ENCODE results near the gene MDC1. TPM values are rescaled to one million over a fixed set of nuclear protein-coding genes. Genes with fewer than 3 reads are reported as not detected.

MDC1 gene
- total and polyA plus RNA-seq, 2 of the 13 experiments (the other 11 are each of a cell fraction or from before 2014, with no cell fraction given), result 8.4 to 14.0 TPM

DNA sequence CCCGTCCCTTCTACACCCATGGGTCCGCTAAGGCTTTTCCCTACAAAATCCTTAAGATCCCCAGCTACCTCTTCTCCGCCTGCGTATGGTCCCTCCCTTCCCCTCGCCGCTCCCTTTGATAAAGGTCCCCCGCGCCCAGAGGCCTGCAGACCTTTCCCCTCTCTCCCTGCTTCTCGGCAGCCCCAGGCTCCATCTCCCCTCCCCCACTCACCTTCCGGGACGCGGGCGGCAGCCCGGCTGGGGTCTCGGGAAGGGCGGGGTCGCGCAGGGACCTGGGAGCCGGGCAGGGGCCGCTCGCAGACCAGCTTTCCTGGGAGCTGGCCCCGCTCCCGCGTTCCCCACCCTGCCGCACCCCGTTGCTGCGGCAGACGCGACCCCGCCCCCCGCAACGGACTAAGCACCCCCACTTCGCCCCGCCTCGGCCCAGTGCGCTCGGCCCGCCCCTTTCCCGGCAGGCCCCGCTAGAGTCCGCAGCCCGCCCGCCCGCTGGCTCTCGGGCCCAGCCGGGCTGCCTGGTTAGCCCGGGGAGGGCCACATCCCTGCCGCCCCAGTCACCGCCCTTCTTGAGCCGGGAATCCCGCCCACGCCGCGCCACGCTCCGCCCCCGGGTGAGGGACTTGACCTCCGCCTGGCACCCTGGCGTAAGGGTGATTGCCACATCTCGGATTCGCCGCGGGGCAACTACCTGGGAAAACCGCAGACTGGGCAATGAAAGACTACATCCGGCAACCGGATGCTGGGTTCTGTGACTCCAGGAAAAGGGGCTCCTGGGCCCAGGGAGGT is 25.4 kb upstream of the MDC1 start, which contains the start of gene FLOT1 (continued):
- TF ChIP-seq ZNF788 (CRISPR knock-in tag; IDR thresholded peaks at IDR 0.05; ENCODE audit: borderline replicate concordance), result peak; percentile 94
- peak; percentile 97 for TF ChIP-seq ARID2 (CRISPR knock-in tag; IDR thresholded peaks at IDR 0.05; ENCODE audit: borderline replicate concordance)
- peak; percentile 67; the same call in 1 of the 2 replicates for TF ChIP-seq TBX3 (IDR thresholded peaks at IDR 0.05; ENCODE audit: borderline replicate concordance)
- TF ChIP-seq, protein P1, sequence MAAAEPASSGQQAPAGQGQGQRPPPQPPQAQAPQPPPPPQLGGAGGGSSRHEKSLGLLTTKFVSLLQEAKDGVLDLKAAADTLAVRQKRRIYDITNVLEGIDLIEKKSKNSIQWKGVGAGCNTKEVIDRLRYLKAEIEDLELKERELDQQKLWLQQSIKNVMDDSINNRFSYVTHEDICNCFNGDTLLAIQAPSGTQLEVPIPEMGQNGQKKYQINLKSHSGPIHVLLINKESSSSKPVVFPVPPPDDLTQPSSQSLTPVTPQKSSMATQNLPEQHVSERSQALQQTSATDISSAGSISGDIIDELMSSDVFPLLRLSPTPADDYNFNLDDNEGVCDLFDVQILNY (CRISPR knock-in tag; conservative IDR thresholded peaks at IDR 0.05), result 0 out of 2 replicates have a peak, but pooled peaks have one; percentile 46
- TF ChIP-seq KAT8 (CRISPR knock-in tag; IDR thresholded peaks at IDR 0.05), result peak; percentile 62; the same call in 1 of the 2 replicates
- TF ChIP-seq ZBTB42 (CRISPR knock-in tag; IDR thresholded peaks at IDR 0.05), result no peak
- TF ChIP-seq YEATS2 (CRISPR knock-in tag; IDR thresholded peaks at IDR 0.05; ENCODE audit: borderline replicate concordance), result peak; percentile 82
- TF ChIP-seq GPN1 (CRISPR knock-in tag; IDR thresholded peaks at IDR 0.05; ENCODE audit: borderline replicate concordance), result no peak
- peak; percentile 81 for TF ChIP-seq ZNF782 (CRISPR knock-in tag; IDR thresholded peaks at IDR 0.05; ENCODE audit: borderline replicate concordance)
- no peak for TF ChIP-seq ZNF674 (CRISPR knock-in tag; IDR thresholded peaks at IDR 0.05; ENCODE audit: low read depth)
- no peak for TF ChIP-seq SOX6 (IDR thresholded peaks at IDR 0.05)
- TF ChIP-seq SOX6 (CRISPR knock-in tag; IDR thresholded peaks at IDR 0.05), result peak; percentile 92
- TF ChIP-seq ZFY (CRISPR knock-in tag; IDR thresholded peaks at IDR 0.05), result peak; percentile 83
- TF ChIP-seq, protein P2, sequence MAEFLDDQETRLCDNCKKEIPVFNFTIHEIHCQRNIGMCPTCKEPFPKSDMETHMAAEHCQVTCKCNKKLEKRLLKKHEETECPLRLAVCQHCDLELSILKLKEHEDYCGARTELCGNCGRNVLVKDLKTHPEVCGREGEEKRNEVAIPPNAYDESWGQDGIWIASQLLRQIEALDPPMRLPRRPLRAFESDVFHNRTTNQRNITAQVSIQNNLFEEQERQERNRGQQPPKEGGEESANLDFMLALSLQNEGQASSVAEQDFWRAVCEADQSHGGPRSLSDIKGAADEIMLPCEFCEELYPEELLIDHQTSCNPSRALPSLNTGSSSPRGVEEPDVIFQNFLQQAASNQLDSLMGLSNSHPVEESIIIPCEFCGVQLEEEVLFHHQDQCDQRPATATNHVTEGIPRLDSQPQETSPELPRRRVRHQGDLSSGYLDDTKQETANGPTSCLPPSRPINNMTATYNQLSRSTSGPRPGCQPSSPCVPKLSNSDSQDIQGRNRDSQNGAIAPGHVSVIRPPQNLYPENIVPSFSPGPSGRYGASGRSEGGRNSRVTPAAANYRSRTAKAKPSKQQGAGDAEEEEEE (CRISPR knock-in tag; IDR thresholded peaks at IDR 0.05; ENCODE audit: borderline replicate concordance), result peak; percentile 41; the same call in 1 of the 2 replicates
- peak; percentile 82; the same call in 2 of the 3 replicates for TF ChIP-seq MXI1 (IDR thresholded peaks at IDR 0.05; ENCODE audit: borderline replicate concordance, low read depth, low read length)
- TF ChIP-seq ZNF160 (CRISPR knock-in tag; IDR thresholded peaks at IDR 0.05), result peak; percentile 45
- TF ChIP-seq ZKSCAN5 (CRISPR knock-in tag; IDR thresholded peaks at IDR 0.05), result no peak
- TF ChIP-seq, protein P3, sequence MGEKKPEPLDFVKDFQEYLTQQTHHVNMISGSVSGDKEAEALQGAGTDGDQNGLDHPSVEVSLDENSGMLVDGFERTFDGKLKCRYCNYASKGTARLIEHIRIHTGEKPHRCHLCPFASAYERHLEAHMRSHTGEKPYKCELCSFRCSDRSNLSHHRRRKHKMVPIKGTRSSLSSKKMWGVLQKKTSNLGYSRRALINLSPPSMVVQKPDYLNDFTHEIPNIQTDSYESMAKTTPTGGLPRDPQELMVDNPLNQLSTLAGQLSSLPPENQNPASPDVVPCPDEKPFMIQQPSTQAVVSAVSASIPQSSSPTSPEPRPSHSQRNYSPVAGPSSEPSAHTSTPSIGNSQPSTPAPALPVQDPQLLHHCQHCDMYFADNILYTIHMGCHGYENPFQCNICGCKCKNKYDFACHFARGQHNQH (CRISPR knock-in tag; IDR thresholded peaks at IDR 0.05), result peak; percentile 80
- TF ChIP-seq, protein P4, sequence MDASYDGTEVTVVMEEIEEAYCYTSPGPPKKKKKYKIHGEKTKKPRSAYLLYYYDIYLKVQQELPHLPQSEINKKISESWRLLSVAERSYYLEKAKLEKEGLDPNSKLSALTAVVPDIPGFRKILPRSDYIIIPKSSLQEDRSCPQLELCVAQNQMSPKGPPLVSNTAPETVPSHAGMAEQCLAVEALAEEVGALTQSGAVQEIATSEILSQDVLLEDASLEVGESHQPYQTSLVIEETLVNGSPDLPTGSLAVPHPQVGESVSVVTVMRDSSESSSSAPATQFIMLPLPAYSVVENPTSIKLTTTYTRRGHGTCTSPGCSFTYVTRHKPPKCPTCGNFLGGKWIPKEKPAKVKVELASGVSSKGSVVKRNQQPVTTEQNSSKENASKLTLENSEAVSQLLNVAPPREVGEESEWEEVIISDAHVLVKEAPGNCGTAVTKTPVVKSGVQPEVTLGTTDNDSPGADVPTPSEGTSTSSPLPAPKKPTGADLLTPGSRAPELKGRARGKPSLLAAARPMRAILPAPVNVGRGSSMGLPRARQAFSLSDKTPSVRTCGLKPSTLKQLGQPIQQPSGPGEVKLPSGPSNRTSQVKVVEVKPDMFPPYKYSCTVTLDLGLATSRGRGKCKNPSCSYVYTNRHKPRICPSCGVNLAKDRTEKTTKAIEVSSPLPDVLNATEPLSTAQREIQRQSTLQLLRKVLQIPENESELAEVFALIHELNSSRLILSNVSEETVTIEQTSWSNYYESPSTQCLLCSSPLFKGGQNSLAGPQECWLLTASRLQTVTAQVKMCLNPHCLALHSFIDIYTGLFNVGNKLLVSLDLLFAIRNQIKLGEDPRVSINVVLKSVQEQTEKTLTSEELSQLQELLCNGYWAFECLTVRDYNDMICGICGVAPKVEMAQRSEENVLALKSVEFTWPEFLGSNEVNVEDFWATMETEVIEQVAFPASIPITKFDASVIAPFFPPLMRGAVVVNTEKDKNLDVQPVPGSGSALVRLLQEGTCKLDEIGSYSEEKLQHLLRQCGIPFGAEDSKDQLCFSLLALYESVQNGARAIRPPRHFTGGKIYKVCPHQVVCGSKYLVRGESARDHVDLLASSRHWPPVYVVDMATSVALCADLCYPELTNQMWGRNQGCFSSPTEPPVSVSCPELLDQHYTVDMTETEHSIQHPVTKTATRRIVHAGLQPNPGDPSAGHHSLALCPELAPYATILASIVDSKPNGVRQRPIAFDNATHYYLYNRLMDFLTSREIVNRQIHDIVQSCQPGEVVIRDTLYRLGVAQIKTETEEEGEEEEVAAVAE (CRISPR knock-in tag; IDR thresholded peaks at IDR 0.05; ENCODE audit: borderline replicate concordance), result peak; percentile 50; the same call in 1 of the 2 replicates
- TF ChIP-seq SPEN (CRISPR knock-in tag; IDR thresholded peaks at IDR 0.05; ENCODE audit: low read depth), result peak; percentile 95
- peak; percentile 82 for TF ChIP-seq ZNF616 (CRISPR knock-in tag; IDR thresholded peaks at IDR 0.05; ENCODE audit: low read depth)

All from HepG2 (cell line).